ENCODE data around the gene STAB2. TPM values are rescaled to one million over a fixed set of nuclear protein-coding genes. Genes with fewer than 3 reads are reported as not detected.

STAB2 gene
- total RNA-seq, 1 donor from 2014 or later, result not detected

DNA sequence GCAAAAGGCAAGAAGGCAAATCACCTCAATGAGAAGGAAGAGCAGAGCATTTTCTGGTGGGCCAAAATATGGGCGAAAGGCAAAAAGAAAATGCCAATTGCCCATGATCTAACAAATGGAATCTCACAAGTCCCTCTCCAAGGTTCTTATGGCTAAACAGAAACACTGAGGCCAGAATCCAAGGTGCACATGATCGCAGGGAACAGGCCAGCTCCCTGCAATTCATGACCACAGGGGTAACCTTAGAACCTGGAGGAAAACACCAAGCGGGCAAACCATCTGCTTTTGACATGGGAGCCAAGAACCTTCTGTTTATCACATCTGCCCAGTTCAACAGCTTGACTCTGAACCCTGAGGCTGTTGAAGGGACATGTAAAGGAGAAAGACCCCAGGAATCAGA, 193.9 kb downstream of the STAB2 start:
- no peak for DNase-seq (ENCODE audit: low spot score in 2 of 2)
- no peaks in the 10 kb centered on the region for H3K9me3 ChIP-seq
- H3K4me3 ChIP-seq, result no peak overlapping the region
- intact Hi-C loops (cut with DNase I), result no loop called here
- no peak for TF ChIP-seq CTCF (IDR thresholded peaks at IDR 0.05)
- no peak overlapping the region for H3K27ac ChIP-seq
- no peaks in the 10 kb centered on the region for H3K4me1 ChIP-seq
- H3K36me3 ChIP-seq, result peaks cover 57 to 84% of the 10 kb centered on the region in 2 donors
- no peaks in the 10 kb centered on the region for H3K27me3 ChIP-seq

- no peak for DNase-seq (ENCODE audit: low spot score in 2 of 2)
- Histone ChIP-seq H3K4me3 (no peak overlapping the region), H3K36me3 (peaks cover 48 to 84% of the 10 kb centered on the region in 2 donors), H3K27me3 (no peaks in the 10 kb centered on the region), H3K27ac (no peak overlapping the region), H3K4me1 (no peaks in the 10 kb centered on the region), H3K9me3 (no peaks in the 10 kb centered on the region)
- TF ChIP-seq CTCF (IDR thresholded peaks at IDR 0.05), result no peak
- intact Hi-C loops (cut with DNase I), result no loop called here
Measured at GRCh38 chr12:103782399-103782798, 195.3 kb downstream of the STAB2 start.

DNA sequence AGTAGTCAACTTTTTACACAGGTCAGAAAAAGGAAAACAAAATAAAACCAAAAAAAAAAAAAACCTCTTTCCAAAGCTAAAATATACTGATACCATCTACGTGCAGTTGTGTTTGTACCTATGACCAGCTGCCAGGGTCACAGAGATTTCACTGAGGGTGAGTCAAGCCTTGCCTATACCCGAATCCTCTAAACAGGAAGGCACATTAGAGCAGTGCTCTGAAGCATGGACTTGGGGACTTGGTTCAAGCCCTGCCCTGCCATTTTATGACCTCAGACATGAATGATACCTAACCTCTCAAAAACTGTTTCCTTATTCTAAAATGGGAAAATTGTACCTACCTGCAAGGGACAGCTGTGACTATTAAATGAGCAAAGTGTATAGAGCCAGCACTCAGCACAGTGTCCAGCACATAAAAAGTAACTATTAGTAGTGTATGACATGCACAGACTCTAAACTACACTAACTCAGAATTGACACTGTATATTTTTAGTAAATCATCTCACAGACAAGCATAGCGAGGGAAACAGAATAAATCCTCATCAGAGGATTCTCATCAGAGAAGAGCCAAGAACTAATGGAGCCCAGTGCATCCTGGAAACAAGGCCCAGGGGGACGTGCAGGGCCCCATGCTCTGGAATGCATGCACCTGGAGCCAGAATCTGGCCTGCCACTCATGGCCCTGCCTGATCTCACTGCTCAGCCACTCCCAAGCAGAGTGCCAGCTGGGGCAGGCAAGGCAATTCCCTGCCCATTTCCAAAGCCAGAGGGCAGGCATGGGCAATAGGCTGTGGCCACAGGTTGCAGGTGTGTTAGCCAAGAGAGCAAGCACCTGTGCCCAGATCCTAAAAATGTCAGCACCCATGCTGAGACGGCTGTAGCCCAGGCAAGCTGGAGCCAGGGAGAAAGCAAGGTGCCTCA, 196.9 kb downstream of the STAB2 start:
- Histone ChIP-seq H3K4me3 (no peak overlapping the region), H3K9me3 (no peaks in the 10 kb centered on the region), H3K27ac (no peak overlapping the region), H3K27me3 (no peaks in the 10 kb centered on the region), H3K4me1 (no peaks in the 10 kb centered on the region), H3K36me3 (peaks cover 46 to 76% of the 10 kb centered on the region in 2 donors)
- DNase-seq (ENCODE audit: low spot score in 2 of 2), result no peak
- intact Hi-C loops (cut with DNase I), result no loop called here
- TF ChIP-seq CTCF (IDR thresholded peaks at IDR 0.05), result no peak

- Histone ChIP-seq H3K4me1 (no peaks in the 10 kb centered on the region), H3K4me3 (no peak overlapping the region), H3K9me3 (no peaks in the 10 kb centered on the region), H3K27ac (no peak overlapping the region), H3K27me3 (no peaks in the 10 kb centered on the region), H3K36me3 (peaks cover 46 to 66% of the 10 kb centered on the region in 2 donors)
- no peak for TF ChIP-seq CTCF (IDR thresholded peaks at IDR 0.05)
- intact Hi-C loops (cut with DNase I), result no loop called here
- DNase-seq (ENCODE audit: low spot score in 2 of 2), result no peak
Measured at GRCh38 chr12:103785243-103786031, 198.4 kb downstream of the STAB2 start.

DNA sequence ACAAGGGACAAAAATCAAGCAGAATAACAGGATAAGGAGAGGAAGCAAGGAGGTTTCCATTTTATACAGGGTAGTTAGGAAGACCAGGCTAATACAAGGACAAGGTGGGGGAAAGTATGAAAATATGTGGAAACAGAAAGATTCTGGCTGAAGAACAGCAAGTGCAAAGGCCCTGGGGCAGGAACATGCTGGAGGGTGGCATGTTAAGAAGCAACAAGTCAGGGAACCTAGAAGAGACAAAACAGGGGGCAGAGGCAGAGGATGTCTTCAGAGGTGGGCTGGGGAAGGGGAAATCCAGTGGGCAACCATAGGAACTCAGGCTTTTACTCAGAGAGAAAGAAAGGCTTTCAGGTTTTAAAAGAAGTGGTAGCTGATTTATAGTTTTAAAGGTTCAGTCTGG, 199.1 kb downstream of the STAB2 start:
- intact Hi-C loops (cut with DNase I), result no loop called here
- Histone ChIP-seq H3K27me3 (no peaks in the 10 kb centered on the region), H3K27ac (no peak overlapping the region), H3K4me1 (no peaks in the 10 kb centered on the region), H3K36me3 (peaks cover 43 to 71% of the 10 kb centered on the region in 2 donors), H3K4me3 (no peak overlapping the region), H3K9me3 (no peaks in the 10 kb centered on the region)
- no peak for TF ChIP-seq CTCF (IDR thresholded peaks at IDR 0.05)
- DNase-seq (ENCODE audit: low spot score in 2 of 2), result no peak
